DMS53 treated with DMSO at 0.1 percent for 48 hours (cell line): ENCODE measurements around the gene ITSN1.
"Not testable (repeated sequence)": the region's sequence is repeated elsewhere in the genome, so short reads cannot be mapped to it uniquely, and the experiment has no call there.

Experiments
- DNase-seq: peaks from one replicate; lab custom pipeline; 2025; ENCODE audit not compliant: unreplicated experiment; lab: John Stamatoyannopoulos, UW

ITSN1 gene

GRCh38 chr21:33650929-33651509, 8.7 kb downstream of the ITSN1 start:
- no peak for DNase-seq

GRCh38 chr21:33651965-33652680, 9.8 kb downstream of the ITSN1 start:
- no peak for DNase-seq

DNA sequence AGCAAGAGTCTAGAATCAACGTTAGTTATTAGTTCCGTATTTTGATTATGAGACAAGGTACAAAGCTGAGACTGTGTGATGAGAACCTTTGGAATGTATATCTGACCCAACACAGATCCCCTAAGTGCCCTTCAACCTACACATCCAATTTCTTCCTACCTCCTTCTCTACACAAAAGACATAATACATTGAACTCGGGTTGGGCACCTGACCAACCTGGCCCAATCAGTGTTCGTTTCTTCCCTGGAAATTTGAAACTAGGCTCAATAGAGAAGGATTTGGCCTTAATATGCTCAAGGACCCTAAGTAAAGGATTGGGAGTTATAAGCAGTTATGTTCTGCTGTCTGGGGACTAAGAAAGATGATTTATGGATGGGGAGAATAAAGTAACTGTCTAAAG, 12.1 kb downstream of the ITSN1 start:
- no peak for DNase-seq

GRCh38 chr21:33655588-33656221, 13.4 kb downstream of the ITSN1 start:
- no peak for DNase-seq

DNA sequence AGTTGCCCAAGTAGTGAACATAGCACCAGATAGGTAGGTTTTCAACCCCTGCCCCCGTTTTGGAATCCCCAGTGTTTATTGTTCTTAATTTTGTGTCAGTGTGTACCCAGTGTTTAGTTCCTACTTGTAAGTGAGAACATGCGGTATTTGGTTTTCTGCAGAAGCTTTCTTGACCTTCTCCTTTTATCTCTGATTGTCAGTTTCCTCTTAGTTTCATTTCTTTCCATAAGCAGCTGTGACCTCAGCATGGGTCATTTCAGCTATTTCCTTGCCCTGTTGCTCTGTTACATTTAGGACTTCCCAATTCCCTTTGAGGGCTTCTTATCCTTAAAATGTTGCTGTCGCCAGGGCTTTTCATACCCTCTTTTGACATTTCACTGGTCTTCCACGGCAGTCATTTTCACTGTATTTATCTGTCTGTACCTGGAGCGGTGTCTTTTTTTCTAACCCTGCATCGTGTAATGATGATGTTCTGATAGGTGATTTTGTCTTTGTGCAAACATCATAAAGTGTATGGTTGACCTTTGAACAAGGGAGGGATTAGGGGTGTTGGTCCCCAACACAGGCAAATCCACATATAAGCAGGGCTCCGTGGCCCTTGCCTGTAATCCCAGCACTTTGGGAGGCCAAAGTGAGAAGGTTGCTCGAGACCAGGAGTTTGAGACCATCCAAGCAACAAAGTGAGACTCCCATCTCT, 15.0 kb downstream of the ITSN1 start:
- no peak for DNase-seq

DNA sequence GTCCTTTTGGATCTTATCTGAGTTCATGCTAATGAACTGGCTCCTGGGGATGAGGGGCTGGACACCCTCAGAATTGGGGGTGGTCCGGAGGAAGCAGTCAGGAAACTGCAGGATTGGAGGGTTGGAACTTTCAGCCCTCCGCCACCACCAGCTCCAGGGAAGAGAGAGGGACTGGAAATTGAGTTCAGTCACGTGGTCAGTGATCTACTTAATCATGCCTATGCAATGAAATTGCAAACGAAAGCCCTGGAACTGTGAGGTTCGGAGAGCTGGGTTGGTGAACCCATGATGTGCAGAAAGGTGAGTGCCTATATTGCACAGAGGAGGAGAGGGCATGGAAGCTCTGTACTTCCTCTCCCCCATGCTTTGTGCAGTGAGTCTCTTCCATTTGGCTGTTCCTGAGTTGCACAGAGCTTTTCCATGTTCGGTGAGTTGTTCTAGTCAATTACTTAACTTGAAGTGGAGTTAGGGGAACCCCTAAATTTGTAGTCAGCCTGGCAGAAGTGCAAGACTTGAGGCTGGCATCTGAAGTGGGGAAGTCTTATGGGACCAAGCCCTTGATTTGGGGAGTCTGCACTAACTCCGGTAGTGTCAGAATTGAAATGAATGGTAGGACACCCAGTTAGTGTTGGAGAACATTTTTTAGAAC, 16.7 kb downstream of the ITSN1 start:
- no peak for DNase-seq

GRCh38 chr21:33659568-33659949, 17.3 kb downstream of the ITSN1 start:
- DNase-seq, result no peak

DNA sequence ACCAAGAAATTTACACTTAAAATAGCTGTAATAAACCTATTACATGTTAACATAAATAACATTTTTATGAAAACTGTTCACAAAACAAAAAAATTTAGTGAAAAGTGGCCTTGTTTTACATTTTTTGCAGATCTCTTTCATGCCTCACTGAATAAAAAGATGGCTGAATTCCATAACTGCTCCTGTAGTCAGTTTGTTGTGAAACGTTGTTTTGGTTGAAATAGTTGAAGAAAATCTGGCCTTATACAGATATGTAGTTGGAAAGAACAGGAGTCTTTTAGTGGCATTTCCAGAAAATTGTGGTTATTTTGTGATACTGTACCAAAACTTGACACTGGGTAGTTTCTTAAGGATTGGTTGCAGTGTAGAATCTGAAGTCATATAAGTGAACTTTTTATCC, 18.1 kb downstream of the ITSN1 start:
- DNase-seq, result no peak

- DNase-seq, result no peak
Measured at GRCh38 chr21:33661146-33661545, 18.8 kb downstream of the ITSN1 start.

DNA sequence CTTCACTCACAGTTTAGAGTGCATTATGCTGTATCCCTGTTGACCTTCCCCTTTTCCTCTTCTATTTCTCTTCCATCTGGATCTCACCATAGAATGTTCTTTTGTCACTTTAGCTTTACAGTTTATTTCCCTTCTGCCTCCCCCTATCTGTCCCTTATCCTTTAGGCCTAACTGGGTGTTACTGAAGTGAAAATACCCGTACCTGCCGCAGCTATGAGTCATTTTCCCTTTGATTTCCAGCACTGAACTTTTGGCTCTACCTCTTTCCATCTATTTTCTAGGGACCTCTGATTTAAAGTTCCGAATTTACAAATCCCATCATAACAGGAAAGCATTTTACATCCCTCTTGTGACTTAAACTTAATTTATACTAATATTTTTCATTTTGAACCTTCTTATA, 19.7 kb downstream of the ITSN1 start:
- DNase-seq, result no peak

- no peak for DNase-seq
Measured at GRCh38 chr21:33663241-33663640, 20.9 kb downstream of the ITSN1 start.

DNA sequence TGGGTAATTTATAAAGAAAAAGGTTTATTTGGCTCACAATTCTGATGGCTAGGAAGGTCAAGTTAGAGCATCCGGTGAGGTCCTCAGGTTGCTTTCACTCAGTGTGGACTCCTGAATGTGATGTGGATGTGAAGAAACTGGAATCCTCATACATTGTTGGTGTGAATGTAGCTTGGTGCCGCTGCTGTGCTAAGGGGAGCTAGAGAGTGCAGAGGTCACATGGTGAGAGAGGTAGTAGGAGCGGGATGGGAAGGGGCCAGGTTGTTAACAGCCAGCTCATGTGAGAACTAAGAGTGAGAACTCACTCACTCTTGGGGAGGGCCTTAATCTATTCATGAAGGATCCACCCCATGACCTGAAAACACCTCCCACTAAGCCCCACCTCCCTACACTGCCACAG, 21.8 kb downstream of the ITSN1 start:
- DNase-seq, result no peak

DNA sequence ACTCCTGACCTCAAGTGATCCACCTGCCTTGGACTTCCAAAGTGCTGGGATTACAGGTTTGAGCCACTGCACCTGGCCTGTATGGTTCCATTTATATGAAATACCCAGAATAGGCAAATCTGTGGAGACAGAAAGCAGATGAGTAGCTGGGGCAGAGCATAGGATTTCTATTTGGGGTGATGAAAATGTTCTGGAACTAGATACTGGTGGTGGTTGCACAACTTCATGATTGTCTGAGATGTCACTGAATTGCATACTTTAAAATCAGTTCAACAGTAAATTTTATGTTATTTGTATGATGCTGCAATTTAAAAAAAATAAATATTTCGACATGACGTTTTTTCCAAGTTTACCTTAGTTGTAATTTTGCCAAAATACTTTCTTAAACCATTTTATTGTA, 23.9 kb downstream of the ITSN1 start:
- DNase-seq, result no peak

DNA sequence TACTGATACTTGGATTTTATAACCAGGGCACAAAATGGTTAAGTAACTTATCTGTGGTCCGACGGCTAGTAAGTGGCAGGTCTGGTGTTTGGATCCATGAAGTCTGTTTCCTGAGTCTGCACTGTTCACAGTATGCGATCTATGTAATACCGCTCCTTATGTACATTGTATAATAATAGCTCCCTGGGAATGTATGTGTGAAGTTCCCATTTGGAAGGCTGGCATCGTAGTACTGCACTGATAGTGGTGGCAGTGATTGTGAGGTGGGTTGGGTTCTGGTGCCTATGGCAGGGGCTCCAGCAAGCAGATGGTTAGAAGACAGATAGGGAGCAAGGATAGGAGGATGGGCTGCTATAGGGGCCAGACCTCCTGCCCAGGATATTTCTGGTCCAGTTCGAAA, 25.3 kb downstream of the ITSN1 start:
- DNase-seq, result no peak

GRCh38 chr21:33668180-33668579, 25.9 kb downstream of the ITSN1 start:
- no peak for DNase-seq

GRCh38 chr21:33668620-33669019, 26.3 kb downstream of the ITSN1 start:
- DNase-seq, result no peak

DNA sequence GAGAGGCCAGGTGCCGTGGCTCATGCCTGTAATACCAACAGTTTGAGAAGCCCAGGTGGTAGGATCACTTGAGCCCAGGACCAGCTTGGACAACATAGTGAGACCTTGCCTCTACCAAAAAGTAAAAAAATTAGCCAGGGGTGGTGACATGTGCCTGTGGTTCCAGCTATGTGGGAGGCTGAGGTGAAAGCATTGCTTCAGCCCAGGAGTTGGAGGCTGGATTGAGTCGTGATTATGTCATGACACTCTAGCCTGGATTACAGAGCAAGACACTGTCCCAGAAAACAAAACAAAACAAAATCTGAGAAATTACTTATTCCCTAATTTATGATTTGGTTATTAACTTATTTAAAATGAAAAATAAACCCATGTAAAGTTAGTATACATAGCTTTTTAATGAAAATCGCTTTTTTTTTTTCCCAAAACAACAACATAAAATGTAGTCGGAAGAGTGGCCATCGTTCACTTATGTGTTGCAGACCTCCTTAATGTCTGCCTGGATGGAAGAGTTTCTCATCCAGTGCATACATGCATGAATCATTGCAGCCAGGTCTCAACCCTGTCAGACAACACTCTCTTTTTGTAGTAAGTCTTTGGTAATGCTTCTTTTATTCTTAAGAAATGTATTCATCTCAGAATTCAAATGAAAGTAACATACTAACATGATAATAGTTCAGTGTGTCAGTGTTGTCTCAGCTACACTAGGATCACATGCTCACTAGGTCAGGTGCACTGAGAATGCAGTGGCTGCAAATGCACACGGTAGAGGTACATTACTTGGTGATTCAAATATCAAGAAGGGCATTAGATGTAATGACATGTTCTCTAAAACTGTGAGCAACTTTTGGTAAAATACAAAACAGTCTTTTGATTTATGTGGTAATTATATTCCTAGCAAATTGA, 28.0 kb downstream of the ITSN1 start:
- no peak for DNase-seq

DNA sequence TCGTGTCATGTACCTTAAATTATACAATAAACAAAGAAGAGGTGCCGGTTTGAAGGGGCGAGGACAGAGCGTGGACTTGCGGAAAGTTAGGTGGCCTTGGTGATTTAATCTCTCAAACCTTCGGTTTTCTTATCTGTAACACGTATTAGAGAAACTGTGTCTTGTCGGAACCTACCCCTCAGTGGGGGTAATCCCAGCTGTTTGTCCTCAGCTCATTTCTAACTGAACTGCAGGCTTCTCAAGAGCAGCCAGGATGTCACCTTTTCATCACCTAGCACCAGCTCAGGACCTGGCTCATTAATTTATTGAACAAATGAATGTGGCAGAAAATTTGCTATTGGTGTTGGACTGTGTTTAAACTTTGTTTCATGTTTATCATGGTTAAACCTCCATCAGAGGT, 31.2 kb downstream of the ITSN1 start:
- no peak for DNase-seq

GRCh38 chr21:33674226-33674625, 31.9 kb downstream of the ITSN1 start:
- no peak for DNase-seq

- not testable (repeated sequence) for DNase-seq
Measured at GRCh38 chr21:33676666-33677065, 34.4 kb downstream of the ITSN1 start.
